CD1c-positive myeloid dendritic cell (primary cell): ENCODE measurements around the gene TEF.
"Not testable (repeated sequence)": the region's sequence is repeated elsewhere in the genome, so short reads cannot be mapped to it uniquely, and the experiment has no call there.

Source experiments
- DNase-seq: peaks from one replicate; pipeline ENCODE4 v3.0.0-alpha.2; 2016; ENCODE audit errors: extremely low spot score

TEF gene

GRCh38 chr22:41425660-41426365, 44.1 kb downstream of the TEF start:
- no peak for DNase-seq

DNA sequence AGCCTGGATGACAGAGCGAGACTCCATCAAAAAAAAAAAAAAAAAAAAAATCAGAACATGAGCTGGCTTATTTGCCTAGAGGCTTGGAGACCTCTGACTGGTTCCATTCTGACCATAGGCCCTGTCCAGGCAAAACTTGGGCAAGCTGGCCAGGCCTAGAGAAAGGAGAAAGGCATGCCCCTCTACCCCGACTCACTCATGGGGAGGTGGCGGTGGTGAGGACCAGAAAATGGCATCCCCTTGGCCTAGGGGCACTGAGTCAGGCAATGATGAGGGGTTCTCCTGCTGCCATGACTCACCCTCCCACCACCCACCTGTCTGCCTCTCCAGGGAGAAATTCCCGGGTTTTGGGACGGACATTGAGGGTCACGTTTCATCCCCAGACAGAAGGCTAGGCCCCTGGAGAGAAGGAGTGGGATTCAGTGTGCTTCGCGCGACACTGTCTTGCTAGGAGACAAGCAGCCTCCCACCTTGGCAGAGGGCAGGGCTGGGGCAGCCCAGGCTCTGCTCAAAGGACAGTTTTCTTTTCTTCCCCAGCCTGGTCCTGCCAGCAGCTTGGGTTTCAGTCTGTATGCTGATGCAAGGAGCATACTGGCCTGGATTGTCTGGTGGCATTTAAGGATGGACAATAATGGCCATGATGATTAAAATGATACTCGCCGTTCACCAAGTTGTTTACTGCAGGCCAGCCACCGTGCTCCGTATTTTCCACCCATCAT, 47.6 kb downstream of the TEF start:
- DNase-seq, result no peak

GRCh38 chr22:41429951-41430332, 48.2 kb downstream of the TEF start:
- no peak for DNase-seq

- DNase-seq, result no peak
These were observed 49.9 kb downstream of the TEF start for GRCh38 chr22:41431656-41432055.

GRCh38 chr22:41433480-41433879, 51.7 kb downstream of the TEF start:
- DNase-seq, result not testable (repeated sequence)

- not testable (repeated sequence) for DNase-seq
These were observed 52.7 kb downstream of the TEF start for GRCh38 chr22:41434361-41435003.

- no peak for DNase-seq
These were observed 53.8 kb downstream of the TEF start for GRCh38 chr22:41435560-41435959.

DNA sequence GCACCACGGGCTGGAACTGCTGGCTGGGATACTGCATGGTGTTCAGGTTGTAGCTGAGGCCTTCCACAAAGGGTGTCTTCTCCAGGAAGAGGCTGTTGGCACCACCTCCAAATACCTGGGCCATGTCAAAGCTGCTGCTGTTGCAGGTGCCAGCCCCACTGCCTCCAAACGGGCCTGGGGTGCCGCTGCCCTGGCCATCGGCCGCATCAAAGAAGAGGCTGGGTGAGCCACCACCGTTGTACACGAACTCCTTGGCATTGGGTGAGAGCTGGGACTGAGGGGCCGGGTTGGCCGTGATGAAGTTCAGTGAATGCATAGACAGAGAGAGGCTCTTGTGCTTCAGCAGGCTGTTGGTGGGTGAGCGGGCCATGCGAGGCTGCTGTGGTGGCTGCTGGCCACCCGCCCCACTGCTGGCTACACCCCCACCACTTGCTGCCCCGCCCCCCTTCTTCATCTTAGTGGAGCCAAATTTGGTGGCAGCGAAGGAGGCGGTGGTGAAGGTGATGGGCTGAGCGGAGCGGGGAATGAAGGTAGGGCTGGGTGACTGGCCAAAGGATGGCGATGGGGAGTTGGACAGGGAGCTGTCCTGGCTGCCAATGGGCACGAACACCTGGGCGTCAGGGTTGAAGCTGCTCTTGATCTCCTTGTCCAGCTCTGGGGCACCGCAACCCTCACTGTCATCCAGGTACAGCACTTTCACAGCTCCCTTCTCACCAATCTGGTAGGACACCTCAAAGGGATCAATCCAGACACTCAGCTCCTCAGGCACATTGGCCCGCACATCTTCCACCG, 54.8 kb downstream of the TEF start:
- no peak for DNase-seq

DNA sequence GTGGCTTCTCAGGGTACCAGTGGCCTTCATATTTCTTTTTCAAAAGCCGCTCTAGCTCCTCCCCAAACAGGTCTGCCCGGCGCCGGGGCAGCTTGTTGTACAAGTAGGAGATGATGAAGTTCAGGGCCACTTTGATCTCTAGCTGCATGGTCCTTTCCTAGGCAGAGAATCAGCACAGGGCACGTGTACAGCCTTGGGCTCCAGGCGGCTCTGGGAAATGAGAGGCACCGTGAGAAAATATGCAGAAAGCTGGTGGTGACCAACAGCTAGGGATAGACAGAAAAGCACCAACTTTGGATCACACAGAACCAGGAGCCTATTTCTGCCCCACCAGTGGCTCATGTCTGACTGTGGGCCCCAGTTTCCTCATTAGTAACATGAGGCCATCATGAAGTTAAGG, 55.5 kb downstream of the TEF start:
- DNase-seq, result no peak

DNA sequence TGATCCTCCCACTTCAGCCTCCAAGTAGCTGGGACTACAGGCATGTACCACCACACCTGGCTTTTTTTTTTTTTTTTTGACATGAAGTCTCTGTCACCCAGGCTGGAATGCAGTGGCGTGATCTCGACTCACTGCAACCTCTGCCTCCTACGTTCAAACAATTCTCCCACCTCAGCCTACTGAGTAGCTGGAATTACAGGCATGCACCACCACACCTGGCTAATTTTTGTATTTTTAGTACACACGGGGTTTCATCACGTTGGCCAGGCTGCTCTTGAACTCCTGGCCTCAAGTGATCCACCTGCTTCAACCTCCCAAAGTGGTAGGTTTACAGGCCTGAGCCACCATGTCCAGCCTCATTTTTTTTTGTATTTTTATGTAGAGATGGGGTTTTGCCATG, 58.8 kb downstream of the TEF start:
- DNase-seq, result not testable (repeated sequence)

DNA sequence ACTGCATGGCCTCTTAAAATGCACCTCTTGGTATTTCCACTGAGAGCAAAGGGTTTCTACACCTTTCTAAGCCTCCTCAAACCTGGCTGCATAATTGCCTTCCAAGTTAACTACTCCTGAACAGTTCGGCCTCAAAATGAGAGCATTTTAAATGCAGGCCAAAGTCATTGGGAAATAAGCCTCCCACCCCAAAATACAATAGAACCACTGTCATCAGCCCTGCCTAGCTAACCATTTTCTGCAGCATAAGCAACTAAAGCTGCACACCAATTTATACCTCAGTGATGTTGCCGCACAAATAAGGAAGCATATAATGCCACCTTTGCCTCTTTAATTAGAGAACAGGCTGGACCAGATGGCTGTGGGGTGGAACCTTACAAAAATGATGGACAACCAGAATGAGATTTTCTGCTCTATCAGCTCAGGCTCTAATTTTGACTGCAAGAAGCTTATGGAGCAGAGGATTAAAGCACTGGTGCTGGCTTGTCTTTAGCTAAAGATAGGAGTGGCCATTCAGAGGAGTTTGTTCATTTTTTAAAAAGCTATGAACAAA, 60.6 kb downstream of the TEF start:
- DNase-seq, result no peak

DNA sequence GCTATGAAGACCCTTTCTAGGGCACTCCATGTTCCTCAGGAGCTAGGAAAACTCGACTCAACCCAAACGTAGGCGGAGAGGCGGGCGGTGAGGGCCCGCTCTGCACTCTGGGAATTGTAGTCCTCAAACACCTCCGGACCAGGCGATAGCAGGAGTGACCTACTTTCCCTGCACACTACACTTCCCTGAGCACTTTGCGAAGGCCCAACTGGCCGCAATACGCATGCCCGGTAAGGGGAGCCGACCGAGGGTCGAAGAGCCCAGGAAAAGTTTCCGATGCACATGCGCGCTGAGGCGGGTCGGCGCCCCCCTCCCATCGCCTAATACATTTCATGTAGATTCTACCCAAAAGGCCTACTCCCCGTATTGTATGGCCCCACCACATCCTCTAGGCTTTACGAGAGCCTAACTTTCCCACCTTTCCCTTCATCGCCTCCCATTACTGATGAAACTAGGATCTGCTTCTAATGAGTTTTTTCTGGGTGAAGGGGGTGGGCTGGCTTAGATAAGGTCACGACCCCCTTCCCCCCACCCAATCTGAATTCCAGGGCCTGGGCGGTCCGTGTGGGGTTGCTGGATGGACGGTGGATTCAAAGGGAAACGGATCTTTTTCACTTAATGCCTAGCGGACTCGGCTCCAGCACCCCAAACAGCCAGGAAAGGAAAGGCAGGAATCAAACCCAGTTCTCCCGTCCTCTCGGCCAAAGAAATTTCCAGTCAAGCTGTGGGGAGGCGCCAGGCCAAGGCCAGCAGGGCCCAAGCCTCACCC, 62.8 kb downstream of the TEF start:
- peak; percentile 94 for DNase-seq

- peak; percentile 29 for DNase-seq
These were observed 63.7 kb downstream of the TEF start for GRCh38 chr22:41445129-41446056.

GRCh38 chr22:41446057-41446501, 64.3 kb downstream of the TEF start:
- peak; percentile 23 for DNase-seq

DNA sequence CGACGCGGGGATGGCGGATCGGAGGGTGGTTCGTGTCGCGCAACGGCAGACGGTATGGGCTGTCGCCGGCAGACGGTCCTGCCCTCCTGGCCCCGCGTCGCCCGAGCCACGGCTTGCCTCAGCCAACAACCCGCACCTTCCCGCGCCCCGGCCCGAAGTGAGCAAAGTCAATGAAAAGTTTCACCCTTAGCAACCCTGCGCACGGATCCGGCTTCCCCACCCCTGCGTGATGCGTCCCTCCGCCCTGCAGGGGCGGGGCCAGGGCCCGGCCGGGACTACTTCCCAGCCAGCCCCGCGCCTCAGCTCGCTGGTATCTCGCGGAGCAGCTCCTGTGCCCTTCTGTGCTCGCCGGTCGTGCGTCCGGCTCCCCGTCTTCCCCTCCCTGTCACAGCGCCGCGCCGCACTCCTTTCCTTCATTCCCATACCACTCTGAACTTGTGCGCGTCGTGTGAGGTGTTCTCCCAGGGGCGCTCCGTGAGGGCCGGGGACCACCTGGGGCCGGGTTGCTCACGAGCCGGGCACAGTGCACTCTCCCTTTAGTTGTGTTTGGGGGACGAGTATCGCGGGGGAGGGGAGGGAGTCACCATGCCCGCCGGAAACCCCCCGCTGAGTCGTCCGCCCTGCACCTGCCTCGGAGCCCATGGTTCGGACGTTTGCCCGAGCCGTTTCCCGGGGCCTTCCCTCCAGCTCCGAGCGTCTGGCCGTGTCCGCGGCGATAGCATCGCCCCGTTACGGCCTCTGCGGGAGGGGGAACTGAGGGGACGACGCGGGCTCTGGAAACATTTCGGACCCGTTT, 65.1 kb downstream of the TEF start, which contains the start of gene TOB2:
TSS of gene TOB2 (minus strand) at position 163 of the 796 bp plus-strand sequence. CDS start 9,456 bp downstream, outside the sequence.
- peak; percentile 97 for DNase-seq

DNA sequence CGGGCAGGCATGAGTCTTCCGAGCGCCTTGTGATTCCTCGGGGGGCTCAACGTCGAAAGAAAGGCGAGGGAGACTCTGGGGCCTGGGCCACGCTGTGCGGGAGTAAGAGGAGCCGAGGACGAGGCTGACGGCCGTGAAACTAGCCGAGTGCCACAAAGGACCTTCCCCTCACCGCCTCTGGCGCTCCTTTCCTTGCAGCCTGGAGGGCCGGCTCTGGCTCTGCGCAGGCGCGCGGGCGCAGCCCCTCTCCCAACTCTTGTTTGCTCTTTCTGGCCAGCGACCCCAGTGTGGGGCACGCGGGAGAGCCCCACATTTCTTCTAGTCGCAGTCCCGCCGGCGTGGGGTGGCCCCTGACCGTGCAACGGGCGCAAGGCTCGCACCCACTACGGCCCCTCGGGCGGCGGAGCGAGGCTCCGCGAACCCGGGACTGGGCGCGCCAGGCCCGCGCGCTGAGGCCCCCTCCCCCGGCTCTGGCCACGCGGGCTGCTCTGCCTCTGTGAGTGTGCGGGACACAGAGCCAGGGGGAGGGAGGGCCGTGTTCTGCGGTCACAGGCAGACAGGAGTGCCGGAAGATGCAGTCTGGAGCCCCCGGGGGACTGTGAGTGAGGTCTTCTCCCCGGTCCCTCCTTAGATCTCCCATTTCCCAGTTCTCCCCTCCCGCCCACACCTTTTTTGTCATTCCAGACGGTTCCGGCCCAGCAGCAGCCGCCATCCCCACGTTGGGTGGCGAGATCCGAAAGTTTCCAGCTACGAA, 65.9 kb downstream of the TEF start:
- peak; percentile 62 for DNase-seq

DNA sequence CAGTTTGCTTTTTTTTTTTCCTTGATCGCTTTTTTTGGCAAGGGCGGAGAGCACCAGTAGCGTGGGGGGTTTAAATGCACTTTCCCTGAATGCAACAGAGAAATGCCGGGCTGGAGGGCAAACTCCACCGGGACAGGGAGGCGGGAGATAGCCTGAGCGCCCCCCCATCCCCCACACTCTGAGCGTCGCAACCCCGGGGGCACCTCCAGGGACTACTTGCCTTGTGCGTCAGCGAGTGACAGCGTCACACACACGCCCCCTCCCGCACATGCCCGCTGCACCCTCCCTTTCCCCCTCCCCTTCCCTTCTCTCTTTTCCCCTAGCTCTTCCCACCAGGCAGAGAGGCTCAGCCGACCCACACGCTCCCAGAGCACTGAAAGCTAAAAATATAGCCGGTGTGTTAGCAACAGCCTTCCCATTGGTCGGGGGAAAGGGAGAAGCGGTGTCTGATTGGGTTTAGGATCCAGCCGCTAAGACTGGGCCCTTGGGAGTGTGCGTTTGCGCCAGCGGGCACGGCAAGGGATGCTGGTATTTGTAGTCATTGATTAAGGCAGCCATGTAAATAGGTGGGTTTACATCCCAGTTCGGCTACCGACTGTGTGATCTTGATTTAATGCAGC, 66.6 kb downstream of the TEF start:
- DNase-seq, result peak; percentile 98
